ENCODE results near the gene OR14J1.
"Not testable (repeated sequence)": the region's sequence is repeated elsewhere in the genome, so short reads cannot be mapped to it uniquely, and the experiment has no call there.

OR14J1 gene

GRCh38 chr6:29295623-29296022 is 5.9 kb upstream of the OR14J1 start:
- TF ChIP-seq CTCF (IDR thresholded peaks at IDR 0.05; ENCODE audit: extremely low read depth, missing control alignments) = no peak
- no peak for DNase-seq (ENCODE audit: low spot score)

DNA sequence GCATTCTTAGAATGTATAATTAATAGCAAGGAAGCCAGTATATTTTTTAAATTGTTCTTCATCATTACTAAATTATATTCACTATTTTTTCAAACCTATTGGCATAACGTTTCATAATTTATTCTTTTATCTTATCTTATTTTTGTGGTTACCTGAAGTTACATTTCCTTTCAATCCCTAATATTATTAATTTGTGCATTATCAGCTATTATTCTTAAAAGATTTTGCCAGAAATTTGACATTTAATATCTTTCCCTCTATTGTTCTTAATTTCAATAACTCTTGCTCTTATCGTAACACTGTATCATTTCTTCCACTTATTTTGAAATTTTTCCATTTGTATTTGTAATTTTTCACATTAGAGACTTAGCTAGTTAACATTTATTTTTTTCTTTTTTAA is 18.4 kb downstream of the OR14J1 start:
- no peak for TF ChIP-seq CTCF (IDR thresholded peaks at IDR 0.05; ENCODE audit: extremely low read depth, missing control alignments)
- DNase-seq (ENCODE audit: low spot score) = no peak

- not testable (repeated sequence) for DNase-seq (ENCODE audit: low spot score)
These were observed 21.8 kb downstream of the OR14J1 start for GRCh38 chr6:29323332-29323731.

- no peak for DNase-seq (ENCODE audit: low spot score)
- no peak for TF ChIP-seq CTCF (IDR thresholded peaks at IDR 0.05; ENCODE audit: extremely low read depth, missing control alignments)
These were observed 24.3 kb downstream of the OR14J1 start for GRCh38 chr6:29325777-29326176.

- no peak for DNase-seq (ENCODE audit: low spot score)
- no peak for TF ChIP-seq CTCF (IDR thresholded peaks at IDR 0.05; ENCODE audit: extremely low read depth, missing control alignments)
These were observed 31.2 kb downstream of the OR14J1 start for GRCh38 chr6:29332676-29333075.

DNA sequence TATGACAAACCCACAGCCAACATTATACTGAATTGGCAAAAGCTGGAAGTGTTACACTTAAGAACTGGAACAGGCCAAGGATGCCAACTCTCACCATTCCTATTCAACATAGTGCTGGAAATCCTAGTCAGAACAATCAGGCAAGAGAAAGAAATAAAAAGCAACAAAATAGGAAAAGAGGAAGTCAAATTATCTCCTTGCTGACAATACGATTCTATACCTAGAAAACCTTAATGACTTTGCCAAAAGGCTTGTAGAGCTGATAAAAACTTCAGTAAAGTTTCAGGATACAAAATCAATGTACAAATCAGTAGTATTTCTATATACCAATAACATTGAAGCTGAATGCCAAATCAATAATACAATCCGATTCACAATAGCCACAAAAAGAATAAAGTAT is 34.8 kb downstream of the OR14J1 start:
- DNase-seq (ENCODE audit: low spot score) = no peak
- no peak for TF ChIP-seq CTCF (IDR thresholded peaks at IDR 0.05; ENCODE audit: extremely low read depth, missing control alignments)

DNA sequence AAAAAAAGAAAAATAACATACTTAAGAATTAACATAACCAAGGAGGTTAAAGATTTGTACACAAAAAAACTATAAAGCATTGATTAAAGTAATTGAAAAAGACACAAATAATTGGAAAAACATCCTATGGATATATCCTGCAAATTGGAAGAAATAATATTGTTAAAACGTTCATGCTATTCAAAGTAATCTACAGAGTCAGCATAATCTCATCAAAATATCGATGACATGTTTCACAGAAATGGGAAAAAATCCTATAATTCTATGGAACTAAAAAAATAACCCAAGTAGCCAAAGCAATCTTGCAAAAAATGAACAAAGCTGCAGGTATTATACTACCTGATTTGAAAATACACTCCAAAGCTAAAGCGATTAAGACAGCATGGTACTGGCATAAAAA is 43.9 kb downstream of the OR14J1 start:
- DNase-seq (ENCODE audit: low spot score) = no peak
- TF ChIP-seq CTCF (IDR thresholded peaks at IDR 0.05; ENCODE audit: extremely low read depth, missing control alignments) = no peak

- not testable (repeated sequence) for DNase-seq (ENCODE audit: low spot score)
These were observed 47.8 kb downstream of the OR14J1 start for GRCh38 chr6:29349348-29349747.

DNA sequence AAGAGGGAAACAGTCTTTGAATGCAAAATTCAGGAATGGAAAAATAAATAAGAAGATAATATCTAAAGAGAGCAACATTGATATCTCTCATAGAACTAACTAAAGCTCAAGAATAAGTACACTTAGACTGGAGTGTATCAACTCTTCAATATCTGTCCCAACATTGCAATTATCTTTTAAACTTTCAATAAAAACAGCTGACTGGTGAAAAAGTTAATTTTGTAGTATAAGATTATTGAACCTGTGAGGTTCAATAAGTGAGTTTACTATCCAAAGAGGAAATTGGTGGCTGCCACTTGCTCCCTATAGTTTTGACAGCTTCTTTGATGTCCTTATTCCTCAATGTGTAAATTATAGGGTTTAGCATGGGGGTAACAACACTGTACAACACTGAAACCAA is 53.5 kb downstream of the OR14J1 start:
- DNase-seq (ENCODE audit: low spot score) = no peak
- no peak for TF ChIP-seq CTCF (IDR thresholded peaks at IDR 0.05; ENCODE audit: extremely low read depth, missing control alignments)

Measured in GM20000 (cell line).